ENCODE measurements around the gene SLC16A3.

SLC16A3 gene

GRCh38 chr17:82236142-82236971, 7.5 kb downstream of the SLC16A3 start:
- DNase-seq (ENCODE audit: low read depth) = peak; percentile 32

GRCh38 chr17:82237083-82237745, 8.4 kb downstream of the SLC16A3 start:
- DNase-seq (ENCODE audit: low read depth) = no peak

GRCh38 chr17:82237746-82238471, 9.1 kb downstream of the SLC16A3 start:
- DNase-seq (ENCODE audit: low read depth) = no peak

- DNase-seq (ENCODE audit: low read depth) = peak; percentile 72
Observed at GRCh38 chr17:82238472-82239201, 9.8 kb downstream of the SLC16A3 start.

- no peak for DNase-seq (ENCODE audit: low read depth)
Observed at GRCh38 chr17:82239401-82239925, 10.6 kb downstream of the SLC16A3 start.

GRCh38 chr17:82239926-82240505, 11.2 kb downstream of the SLC16A3 start:
- DNase-seq (ENCODE audit: low read depth) = no peak

- DNase-seq (ENCODE audit: low read depth) = no peak
Observed at GRCh38 chr17:82240506-82241182, 11.8 kb downstream of the SLC16A3 start.

GRCh38 chr17:82241183-82241925, 12.5 kb downstream of the SLC16A3 start:
- no peak for DNase-seq (ENCODE audit: low read depth)

GRCh38 chr17:82241926-82242697, 13.3 kb downstream of the SLC16A3 start:
- no peak for DNase-seq (ENCODE audit: low read depth)

GRCh38 chr17:82242698-82242976, 13.8 kb downstream of the SLC16A3 start:
- DNase-seq (ENCODE audit: low read depth) = no peak

- no peak for DNase-seq (ENCODE audit: low read depth)
Observed at GRCh38 chr17:82242977-82243647, 14.3 kb downstream of the SLC16A3 start.

- DNase-seq (ENCODE audit: low read depth) = no peak
Observed at GRCh38 chr17:82243648-82244412, 15.0 kb downstream of the SLC16A3 start.

- DNase-seq (ENCODE audit: low read depth) = no peak
Observed at GRCh38 chr17:82244413-82245133, 15.7 kb downstream of the SLC16A3 start.

GRCh38 chr17:82245134-82246039, 16.5 kb downstream of the SLC16A3 start:
- no peak for DNase-seq (ENCODE audit: low read depth)

GRCh38 chr17:82246040-82246364, 17.2 kb downstream of the SLC16A3 start:
- no peak for DNase-seq (ENCODE audit: low read depth)

GRCh38 chr17:82246365-82247181, 17.7 kb downstream of the SLC16A3 start:
- no peak for DNase-seq (ENCODE audit: low read depth)
